ENCODE data around the gene ADCY7. TPM values are rescaled to one million over a fixed set of nuclear protein-coding genes. Genes with fewer than 3 reads are reported as not detected.
A peak's percentile ranks its signal among the peaks of the same experiment; 100 is the strongest.

Gene ADCY7
- total and polyA plus RNA-seq, 2 of the 4 experiments (the other 2 are of a cell fraction), result 15.2 to 17.1 TPM

- Histone ChIP-seq H3K27me3 (ENCODE audit: control insufficient read depth, insufficient read depth, low read length) (no peaks in the 10 kb centered on the region), H3K9me1 (ENCODE audit: insufficient read depth, low read length) (no peaks in the 10 kb centered on the region; the same call in 1 of the 2 replicates), H3K4ac (ENCODE audit: low read depth, low read length) (no peak overlapping the region), H3K4me1 (ENCODE audit: control insufficient read depth, insufficient read depth, low read length) (peaks cover 3% of the 10 kb centered on the region; the same call in 1 of the 2 replicates), H3K4me3 (ENCODE audit: insufficient read depth, low read depth, low read length) (no peak overlapping the region), H2BK5ac (ENCODE audit: low read depth, low read length, poor library complexity, severe bottlenecking) (no peak overlapping the region), H3K23ac (ENCODE audit: low read depth, low read length) (no peak overlapping the region), H4K20me1 (ENCODE audit: insufficient read depth, low read length) (0 out of 2 replicates have a peak, but pooled peaks cover 4% of the 10 kb centered on the region), H3K9ac (ENCODE audit: low read depth, low read length) (no peak overlapping the region), H3K79me1 (ENCODE audit: low read depth in 1 of 2, low read length in 2 of 2) (no peaks in the 10 kb centered on the region; a peak in 1 of 4 replicates), H2BK120ac (ENCODE audit: low read depth, low read length) (no peak overlapping the region), H3K27ac (ENCODE audit: insufficient read depth, low read length) (no peak overlapping the region), H2AK5ac (ENCODE audit: low read depth, low read length) (0 out of 2 replicates have a peak overlapping the region, but pooled peaks have one; percentile 25), H3K36me3 (ENCODE audit: control insufficient read depth, insufficient read depth, low read length) (peaks cover 38% of the 10 kb centered on the region), H4K91ac (ENCODE audit: insufficient read depth, low read depth, low read length) (no peak overlapping the region), H3K4me2 (ENCODE audit: low read depth, low read length) (no peak overlapping the region), H2AFZ (replicated peaks; ENCODE audit: low read length, poor library complexity) (no peak overlapping the region), H3K56ac (ENCODE audit: extremely low read depth, insufficient read depth, low read length) (no peak overlapping the region), H4K5ac (ENCODE audit: low read depth, low read length) (no peak overlapping the region), H3K9me3 (ENCODE audit: control insufficient read depth, insufficient read depth, low read length) (no peaks in the 10 kb centered on the region), H2AK9ac (replicated peaks; ENCODE audit: low read depth, low read length, poor library complexity) (no peak overlapping the region), H2BK15ac (ENCODE audit: low read depth, low read length) (no peak overlapping the region), H4K8ac (ENCODE audit: low read depth in 2 of 2, low read length in 2 of 2) (no peak overlapping the region), H3K14ac (replicated peaks; ENCODE audit: low read depth, low read length) (no peak overlapping the region), H2BK20ac (ENCODE audit: low read depth, low read length) (no peak overlapping the region), H3K18ac (ENCODE audit: low read depth, low read length) (no peak overlapping the region)
- POLR2A ChIA-PET (ENCODE audit: unreplicated experiment), result no interaction called here
- DNase-seq, result peak; percentile 12
- intact Hi-C loops (cut with micrococcal nuclease) (no loop called here), dilution Hi-C loops (cut with HindIII; ENCODE audit: low sequenced_read_pairs, unreplicated experiment) (no loop called here), in situ Hi-C loops (cut with MboI; ENCODE audit: low sequenced_read_pairs) (no loop called here)
- CTCF ChIA-PET, result interaction anchor here (0.7 kb wide), 1 partner anchor 13 kb away, joined by 3 read pairs; no protein-coding TSS in a partner anchor
- ATAC-seq (ENCODE audit: low read depth), result no peak
- BruUV-seq (replicated peaks), result no TSS peak
- 93% methylated on average over 16 of the region's 31 CpGs; no CpG with 5 or more reads in 1 of the 2 experiments for WGBS, 2 experiments (ENCODE audit: extremely low coverage in 2 of 2, insufficient read length in 1 of 2)
- TF ChIP-seq RCOR1 (IDR thresholded peaks at IDR 0.05; ENCODE audit: insufficient replicate concordance, low read length) (no peak), RAD21 (IDR thresholded peaks at IDR 0.05; ENCODE audit: low read length) (no peak), MAFK (IDR thresholded peaks at IDR 0.05; ENCODE audit: low read depth, low read length) (no peak), ELK1 (IDR thresholded peaks at IDR 0.05; ENCODE audit: borderline replicate concordance, low read depth, low read length) (no peak), RFX5 (IDR thresholded peaks at IDR 0.05; ENCODE audit: low read depth, low read length) (no peak), USF2 (IDR thresholded peaks at IDR 0.05; ENCODE audit: low read depth, low read length) (no peak), SMC3 (IDR thresholded peaks at IDR 0.05; ENCODE audit: low read depth, low read length) (no peak), BHLHE40 (IDR thresholded peaks at IDR 0.05; ENCODE audit: low read depth, low read length) (no peak), CTCF (conservative IDR thresholded peaks at IDR 0.05; ENCODE audit: low read depth, low read length) (no peak), CEBPB (IDR thresholded peaks at IDR 0.05; ENCODE audit: low read depth, low read length) (no peak), MAZ (IDR thresholded peaks at IDR 0.05; ENCODE audit: borderline replicate concordance, low read depth, low read length) (no peak), MXI1 (IDR thresholded peaks at IDR 0.05; ENCODE audit: borderline replicate concordance, low read depth, low read length) (no peak), NFE2L2 (IDR thresholded peaks at IDR 0.05; ENCODE audit: low read depth, low read length) (no peak), POLR2A (IDR thresholded peaks at IDR 0.05; ENCODE audit: low read depth, low read length) (no peak)
These were observed 47.5 kb downstream of the ADCY7 start for GRCh38 chr16:50313596-50314478.

Measured in IMR-90 (cell line).